ENCODE data around the gene CYBRD1. TPM values are rescaled to one million over a fixed set of nuclear protein-coding genes. Genes with fewer than 3 reads are reported as not detected.
A peak's percentile ranks its signal among the peaks of the same experiment; 100 is the strongest.
"Not testable (repeated sequence)": the region's sequence is repeated elsewhere in the genome, so short reads cannot be mapped to it uniquely, and the experiment has no call there.

Gene CYBRD1
- total and polyA plus RNA-seq, 2 donors (not counting 1 experiment from before 2014, with no cell fraction given): 227 to 250 TPM

DNA sequence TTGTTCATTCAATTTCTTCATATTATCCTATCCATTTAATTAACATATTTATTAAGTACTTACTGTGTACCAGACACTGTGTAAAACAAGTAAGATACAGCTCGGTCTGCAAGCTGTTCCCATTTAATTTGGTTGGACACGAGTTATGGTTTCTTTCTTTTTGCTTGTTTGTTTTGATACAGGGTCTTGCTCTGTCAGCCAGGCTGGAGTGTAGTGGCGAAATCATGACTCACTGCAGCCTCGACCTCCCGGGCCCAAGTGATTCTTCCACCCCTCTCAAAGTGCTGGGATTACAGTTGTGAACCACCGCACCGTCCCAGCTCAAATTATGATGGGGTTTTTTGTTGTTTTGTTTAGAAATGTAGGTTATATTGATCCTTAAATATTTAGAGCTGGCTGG is 9.0 kb downstream of the CYBRD1 start:
- Histone ChIP-seq H3K36me3 (ENCODE audit: control insufficient read depth, insufficient read depth, low read length) (no peaks in the 10 kb centered on the region), H3K4me3 (replicated peaks in 1 of 4; ENCODE audit: control extremely low read depth in 1 of 4, insufficient read depth in 1 of 4, low read depth in 3 of 4, low read length in 4 of 4) (peak overlapping the region in 3 of 4 experiments; percentile 13 to 34 (median 17)), H4K20me1 (ENCODE audit: control insufficient read depth, extremely low read depth, insufficient read depth, low read length) (no peaks in the 10 kb centered on the region), H2AFZ (ENCODE audit: low read length) (no peak overlapping the region), H3K27me3 (ENCODE audit: control insufficient read depth, insufficient read depth, low read length) (no peaks in the 10 kb centered on the region), H3K79me2 (ENCODE audit: control insufficient read depth, insufficient read depth, low read length) (peaks cover 36% of the 10 kb centered on the region), H3K9ac (ENCODE audit: insufficient read depth, low read length) (no peak overlapping the region), H3K4me1 (ENCODE audit: control insufficient read depth, extremely low read depth, insufficient read depth, low read length) (peaks cover 6% of the 10 kb centered on the region), H3K4me2 (ENCODE audit: extremely low read depth, insufficient read depth, low read length) (peak overlapping the region; percentile 83), H3K27ac (ENCODE audit: insufficient read depth, low read length) (peak overlapping the region; percentile 49), H3K9me3 (ENCODE audit: control insufficient read depth, insufficient read depth, low read depth, low read length) (no peaks in the 10 kb centered on the region)
- DNase-seq (ENCODE audit: low read depth in 2 of 2): peak; percentile 81 to 86
- TF ChIP-seq, protein P1, sequence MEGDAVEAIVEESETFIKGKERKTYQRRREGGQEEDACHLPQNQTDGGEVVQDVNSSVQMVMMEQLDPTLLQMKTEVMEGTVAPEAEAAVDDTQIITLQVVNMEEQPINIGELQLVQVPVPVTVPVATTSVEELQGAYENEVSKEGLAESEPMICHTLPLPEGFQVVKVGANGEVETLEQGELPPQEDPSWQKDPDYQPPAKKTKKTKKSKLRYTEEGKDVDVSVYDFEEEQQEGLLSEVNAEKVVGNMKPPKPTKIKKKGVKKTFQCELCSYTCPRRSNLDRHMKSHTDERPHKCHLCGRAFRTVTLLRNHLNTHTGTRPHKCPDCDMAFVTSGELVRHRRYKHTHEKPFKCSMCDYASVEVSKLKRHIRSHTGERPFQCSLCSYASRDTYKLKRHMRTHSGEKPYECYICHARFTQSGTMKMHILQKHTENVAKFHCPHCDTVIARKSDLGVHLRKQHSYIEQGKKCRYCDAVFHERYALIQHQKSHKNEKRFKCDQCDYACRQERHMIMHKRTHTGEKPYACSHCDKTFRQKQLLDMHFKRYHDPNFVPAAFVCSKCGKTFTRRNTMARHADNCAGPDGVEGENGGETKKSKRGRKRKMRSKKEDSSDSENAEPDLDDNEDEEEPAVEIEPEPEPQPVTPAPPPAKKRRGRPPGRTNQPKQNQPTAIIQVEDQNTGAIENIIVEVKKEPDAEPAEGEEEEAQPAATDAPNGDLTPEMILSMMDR (conservative IDR thresholded peaks at IDR 0.05 in 1 of 2, IDR thresholded peaks at IDR 0.05 in 1 of 2; ENCODE audit: low read depth in 1 of 2, low read length in 2 of 2): no peak
- no peak for TF ChIP-seq EZH2 (IDR thresholded peaks at IDR 0.05; ENCODE audit: low read length, missing control alignments)

DNA sequence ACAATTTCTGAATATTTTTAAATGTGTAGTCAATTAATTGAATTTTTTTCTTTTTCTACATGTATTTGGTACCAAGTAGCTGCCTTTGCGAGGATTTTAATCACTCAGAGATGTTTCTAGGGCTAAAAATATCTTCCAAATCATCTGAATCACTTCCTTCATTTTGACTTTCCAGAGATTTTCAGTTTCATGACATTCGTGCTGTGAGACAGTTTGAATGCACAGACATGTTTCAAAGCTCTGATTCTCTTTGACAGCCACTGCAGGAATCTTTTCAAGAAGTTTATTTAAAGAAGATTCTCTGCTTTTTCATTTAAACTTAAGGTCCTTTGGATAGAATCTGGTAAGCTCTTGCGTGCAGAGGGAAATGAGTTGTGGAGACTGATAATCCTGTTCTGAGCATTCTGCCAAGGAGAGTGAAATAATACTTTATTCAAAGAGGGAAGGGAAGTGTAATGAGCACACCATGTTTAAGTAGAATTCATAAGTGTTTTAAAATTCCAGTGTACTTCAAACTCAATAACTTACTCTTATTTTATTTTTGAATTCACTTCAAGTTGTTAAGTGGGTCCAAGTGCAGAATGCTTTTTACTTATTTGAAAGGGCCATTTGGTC is 9.7 kb downstream of the CYBRD1 start:
- Histone ChIP-seq H3K9ac (ENCODE audit: insufficient read depth, low read length) (peak overlapping the region; percentile 10), H4K20me1 (ENCODE audit: control insufficient read depth, extremely low read depth, insufficient read depth, low read length) (no peaks in the 10 kb centered on the region), H3K4me1 (ENCODE audit: control insufficient read depth, extremely low read depth, insufficient read depth, low read length) (peaks cover 8% of the 10 kb centered on the region), H3K27ac (ENCODE audit: insufficient read depth, low read length) (peak overlapping the region; percentile 49), H3K9me3 (ENCODE audit: control insufficient read depth, insufficient read depth, low read depth, low read length) (no peaks in the 10 kb centered on the region), H3K79me2 (ENCODE audit: control insufficient read depth, insufficient read depth, low read length) (peaks cover 37% of the 10 kb centered on the region), H3K4me3 (replicated peaks in 1 of 4; ENCODE audit: control extremely low read depth in 1 of 4, insufficient read depth in 1 of 4, low read depth in 3 of 4, low read length in 4 of 4) (peak overlapping the region in 3 of 4 experiments; percentile 7 to 34 (median 17)), H3K36me3 (ENCODE audit: control insufficient read depth, insufficient read depth, low read length) (no peaks in the 10 kb centered on the region), H3K4me2 (ENCODE audit: extremely low read depth, insufficient read depth, low read length) (peak overlapping the region; percentile 83), H3K27me3 (ENCODE audit: control insufficient read depth, insufficient read depth, low read length) (no peaks in the 10 kb centered on the region), H2AFZ (ENCODE audit: low read length) (no peak overlapping the region)
- peak in 1 of 2 donors; percentile 26 for DNase-seq (ENCODE audit: low read depth in 2 of 2)
- TF ChIP-seq EZH2 (IDR thresholded peaks at IDR 0.05; ENCODE audit: low read length, missing control alignments): no peak
- TF ChIP-seq, protein P1 (conservative IDR thresholded peaks at IDR 0.05 in 1 of 2, IDR thresholded peaks at IDR 0.05 in 1 of 2; ENCODE audit: low read depth in 1 of 2, low read length in 2 of 2): no peak

DNA sequence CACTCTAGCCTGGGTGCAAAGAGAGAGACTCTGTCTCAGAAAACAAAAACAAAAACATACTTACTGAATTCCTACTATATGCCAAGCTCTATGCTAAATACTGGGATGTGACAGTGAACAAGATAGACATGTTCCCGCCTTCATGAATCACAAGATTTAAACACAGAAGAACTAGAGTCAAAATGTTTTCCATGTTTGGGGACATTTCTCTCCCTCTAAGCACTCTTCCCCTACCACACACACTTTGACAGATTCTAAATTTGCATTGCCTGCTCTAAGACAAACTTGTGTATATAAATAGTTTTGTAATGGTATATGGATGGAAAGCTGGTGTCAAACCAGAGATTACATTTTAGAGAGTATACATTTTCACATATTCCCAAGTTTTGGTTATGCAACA is 11.1 kb downstream of the CYBRD1 start:
- H3K27ac ChIP-seq (ENCODE audit: insufficient read depth, low read length): no peak overlapping the region
- H2AFZ ChIP-seq (ENCODE audit: low read length): no peak overlapping the region
- H3K36me3 ChIP-seq (ENCODE audit: control insufficient read depth, insufficient read depth, low read length): no peaks in the 10 kb centered on the region
- H3K79me2 ChIP-seq (ENCODE audit: control insufficient read depth, insufficient read depth, low read length): peaks cover 30% of the 10 kb centered on the region
- no peaks in the 10 kb centered on the region for H3K9me3 ChIP-seq (ENCODE audit: control insufficient read depth, insufficient read depth, low read depth, low read length)
- peaks cover 9% of the 10 kb centered on the region for H3K4me1 ChIP-seq (ENCODE audit: control insufficient read depth, extremely low read depth, insufficient read depth, low read length)
- TF ChIP-seq, protein P1 (conservative IDR thresholded peaks at IDR 0.05 in 1 of 2, IDR thresholded peaks at IDR 0.05 in 1 of 2; ENCODE audit: low read depth in 1 of 2, low read length in 2 of 2): no peak
- TF ChIP-seq EZH2 (IDR thresholded peaks at IDR 0.05; ENCODE audit: low read length, missing control alignments): no peak
- no peak for DNase-seq (ENCODE audit: low read depth in 2 of 2)
- H3K4me3 ChIP-seq (replicated peaks in 1 of 4; ENCODE audit: control extremely low read depth in 1 of 4, insufficient read depth in 1 of 4, low read depth in 3 of 4, low read length in 4 of 4): no peak overlapping the region
- no peak overlapping the region for H3K4me2 ChIP-seq (ENCODE audit: extremely low read depth, insufficient read depth, low read length)
- H3K9ac ChIP-seq (ENCODE audit: insufficient read depth, low read length): no peak overlapping the region
- no peaks in the 10 kb centered on the region for H3K27me3 ChIP-seq (ENCODE audit: control insufficient read depth, insufficient read depth, low read length)
- H4K20me1 ChIP-seq (ENCODE audit: control insufficient read depth, extremely low read depth, insufficient read depth, low read length): no peaks in the 10 kb centered on the region

DNA sequence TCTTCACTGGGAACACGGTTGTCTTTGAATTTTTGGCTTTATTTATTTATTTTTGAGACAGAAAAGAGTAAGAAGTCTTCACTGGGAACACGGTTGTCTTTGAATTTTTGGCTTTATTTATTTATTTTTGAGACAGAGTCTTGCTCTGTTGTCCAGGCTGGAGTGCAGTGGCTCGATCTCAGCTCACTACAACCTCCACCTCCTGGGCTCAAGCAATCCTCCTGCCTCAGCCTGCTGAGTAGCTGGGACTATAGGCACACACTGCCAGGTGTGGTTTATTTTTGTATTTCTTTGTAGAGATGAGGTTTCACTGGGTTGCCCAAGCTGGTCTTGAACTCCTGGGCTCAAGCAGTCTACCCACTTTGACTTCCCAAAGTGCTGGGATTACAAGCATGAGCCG is 13.3 kb downstream of the CYBRD1 start:
- not testable (repeated sequence) for H3K4me1 ChIP-seq (ENCODE audit: control insufficient read depth, extremely low read depth, insufficient read depth, low read length); H3K4me3 ChIP-seq (replicated peaks in 1 of 4; ENCODE audit: control extremely low read depth in 1 of 4, insufficient read depth in 1 of 4, low read depth in 3 of 4, low read length in 4 of 4); DNase-seq (ENCODE audit: low read depth in 2 of 2); H3K9me3 ChIP-seq (ENCODE audit: control insufficient read depth, insufficient read depth, low read depth, low read length); H3K27me3 ChIP-seq (ENCODE audit: control insufficient read depth, insufficient read depth, low read length); H3K9ac ChIP-seq (ENCODE audit: insufficient read depth, low read length); H4K20me1 ChIP-seq (ENCODE audit: control insufficient read depth, extremely low read depth, insufficient read depth, low read length); H3K27ac ChIP-seq (ENCODE audit: insufficient read depth, low read length); H3K4me2 ChIP-seq (ENCODE audit: extremely low read depth, insufficient read depth, low read length); H2AFZ ChIP-seq (ENCODE audit: low read length); H3K36me3 ChIP-seq (ENCODE audit: control insufficient read depth, insufficient read depth, low read length)
- peaks cover 16% of the 10 kb centered on the region for H3K79me2 ChIP-seq (ENCODE audit: control insufficient read depth, insufficient read depth, low read length)
